ENCODE results near the gene DCAF6. TPM values are rescaled to one million over a fixed set of nuclear protein-coding genes. Genes with fewer than 3 reads are reported as not detected.

The DCAF6 gene
- total RNA-seq, 2 donors from 2014 or later = 71.4 to 116 TPM

- Histone ChIP-seq H3K4me1 (replicated peaks) (no peaks in the 10 kb centered on the region), H3K36me3 (no peaks in the 10 kb centered on the region), H3K9me3 (no peaks in the 10 kb centered on the region), H3K27me3 (replicated peaks; ENCODE audit: insufficient read depth) (no peaks in the 10 kb centered on the region), H3K4me3 (no peak overlapping the region), H3K27ac (no peak overlapping the region)
- intact Hi-C loops (cut with DNase I) = no loop called here
- no peak for DNase-seq (ENCODE audit: low spot score)
- 97% methylated on average over 1 of the region's 1 CpG for WGBS
- TF ChIP-seq, protein P1, sequence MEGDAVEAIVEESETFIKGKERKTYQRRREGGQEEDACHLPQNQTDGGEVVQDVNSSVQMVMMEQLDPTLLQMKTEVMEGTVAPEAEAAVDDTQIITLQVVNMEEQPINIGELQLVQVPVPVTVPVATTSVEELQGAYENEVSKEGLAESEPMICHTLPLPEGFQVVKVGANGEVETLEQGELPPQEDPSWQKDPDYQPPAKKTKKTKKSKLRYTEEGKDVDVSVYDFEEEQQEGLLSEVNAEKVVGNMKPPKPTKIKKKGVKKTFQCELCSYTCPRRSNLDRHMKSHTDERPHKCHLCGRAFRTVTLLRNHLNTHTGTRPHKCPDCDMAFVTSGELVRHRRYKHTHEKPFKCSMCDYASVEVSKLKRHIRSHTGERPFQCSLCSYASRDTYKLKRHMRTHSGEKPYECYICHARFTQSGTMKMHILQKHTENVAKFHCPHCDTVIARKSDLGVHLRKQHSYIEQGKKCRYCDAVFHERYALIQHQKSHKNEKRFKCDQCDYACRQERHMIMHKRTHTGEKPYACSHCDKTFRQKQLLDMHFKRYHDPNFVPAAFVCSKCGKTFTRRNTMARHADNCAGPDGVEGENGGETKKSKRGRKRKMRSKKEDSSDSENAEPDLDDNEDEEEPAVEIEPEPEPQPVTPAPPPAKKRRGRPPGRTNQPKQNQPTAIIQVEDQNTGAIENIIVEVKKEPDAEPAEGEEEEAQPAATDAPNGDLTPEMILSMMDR (IDR thresholded peaks at IDR 0.05) = no peak
- TF ChIP-seq POLR2AphosphoS5 (IDR thresholded peaks at IDR 0.05) = no peak
- no peak for TF ChIP-seq POLR2A (IDR thresholded peaks at IDR 0.05)
Measured at GRCh38 chr1:168125051-168125450, 188.6 kb downstream of the DCAF6 start.

MicroRNAs within 50 kb of the gene (microRNA counts, 767-probe panel; counts per million panel counts)
- 1,935 to 2,436 counts per million in 2 donors for microRNA hsa-miR-1255b-5p

Small RNA genes within 50 kb of the gene (microRNA-seq; reads per million reads assigned to microRNA genes)
- gene MIR1255B2 = not detected

Small RNA genes within 50 kb of the gene (small RNA-seq; reads per million reads assigned to genes)
- gene MIR1255B2 = 0 reads per million in 2 donors

Other genes with a start within 250 kb of the DCAF6 start
- gene MPZL1, start 214.7 kb upstream of the DCAF6 start, total RNA-seq = 100 to 1,000 TPM in 1 of 2 donors, 10 to 100 TPM in 1; 52.5 to 135 TPM
- gene ADCY10, start 22.5 kb upstream of the DCAF6 start, total RNA-seq = 1 to 10 TPM in 1 of 2 donors, under 1 TPM in 1; 0.05 to 1.4 TPM
- 100 to 1,000 TPM in 1 of 2 donors, 10 to 100 TPM in 1; 78.9 to 169 TPM for gene MPC2, start 389 bp downstream of the DCAF6 start, total RNA-seq
- gene GPR161, start 200.2 kb downstream of the DCAF6 start, total RNA-seq = 10 to 100 TPM in 1 of 2 donors, 1 to 10 TPM in 1; 4.5 to 23.3 TPM
- 10 to 100 TPM; 14.2 to 29.9 TPM for gene TIPRL, start 242.3 kb downstream of the DCAF6 start, total RNA-seq

Data from prostate gland (tissue), 2 donors.